Kidney glomerular epithelial cell (primary cell): ENCODE data around the gene TADA3.
"Not testable (repeated sequence)": the region's sequence is repeated elsewhere in the genome, so short reads cannot be mapped to it uniquely, and the experiment has no call there.

Source experiments
- DNase-seq: peaks from one replicate; lab custom pipeline; 2025; lab: John Stamatoyannopoulos, UW

Gene TADA3

GRCh38 chr3:9783954-9784353, 8.3 kb downstream of the TADA3 start:
- DNase-seq: no peak

GRCh38 chr3:9782770-9783169, 9.5 kb downstream of the TADA3 start:
- DNase-seq: no peak

- no peak for DNase-seq
Measured at GRCh38 chr3:9781978-9782603, 10.2 kb downstream of the TADA3 start.

GRCh38 chr3:9781551-9781950, 10.7 kb downstream of the TADA3 start:
- no peak for DNase-seq

GRCh38 chr3:9780910-9781309, 11.4 kb downstream of the TADA3 start:
- DNase-seq: no peak

DNA sequence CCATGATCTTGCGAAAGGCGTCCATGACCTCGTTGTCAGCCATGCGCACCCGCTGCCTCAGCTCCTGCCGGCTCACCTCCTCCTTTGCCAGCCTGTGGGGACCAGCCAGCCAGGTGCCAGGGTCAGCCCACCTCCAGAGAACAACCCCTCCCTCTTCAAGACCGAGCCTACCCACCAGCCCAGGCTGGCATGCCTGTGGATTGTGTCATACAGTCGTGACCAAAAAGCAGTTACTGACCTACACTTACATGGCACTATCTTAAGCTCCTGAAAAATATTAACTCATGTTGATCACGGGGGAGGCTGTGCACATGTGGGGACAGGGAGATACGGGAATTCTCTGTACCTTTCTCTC, 11.8 kb downstream of the TADA3 start:
- no peak for DNase-seq

- no peak for DNase-seq
Measured at GRCh38 chr3:9779721-9780457, 12.4 kb downstream of the TADA3 start.

- no peak for DNase-seq
Measured at GRCh38 chr3:9779075-9779593, 13.1 kb downstream of the TADA3 start.

GRCh38 chr3:9778143-9779074, 13.9 kb downstream of the TADA3 start:
- no peak for DNase-seq

- no peak for DNase-seq
Measured at GRCh38 chr3:9777694-9778021, 14.6 kb downstream of the TADA3 start.

DNA sequence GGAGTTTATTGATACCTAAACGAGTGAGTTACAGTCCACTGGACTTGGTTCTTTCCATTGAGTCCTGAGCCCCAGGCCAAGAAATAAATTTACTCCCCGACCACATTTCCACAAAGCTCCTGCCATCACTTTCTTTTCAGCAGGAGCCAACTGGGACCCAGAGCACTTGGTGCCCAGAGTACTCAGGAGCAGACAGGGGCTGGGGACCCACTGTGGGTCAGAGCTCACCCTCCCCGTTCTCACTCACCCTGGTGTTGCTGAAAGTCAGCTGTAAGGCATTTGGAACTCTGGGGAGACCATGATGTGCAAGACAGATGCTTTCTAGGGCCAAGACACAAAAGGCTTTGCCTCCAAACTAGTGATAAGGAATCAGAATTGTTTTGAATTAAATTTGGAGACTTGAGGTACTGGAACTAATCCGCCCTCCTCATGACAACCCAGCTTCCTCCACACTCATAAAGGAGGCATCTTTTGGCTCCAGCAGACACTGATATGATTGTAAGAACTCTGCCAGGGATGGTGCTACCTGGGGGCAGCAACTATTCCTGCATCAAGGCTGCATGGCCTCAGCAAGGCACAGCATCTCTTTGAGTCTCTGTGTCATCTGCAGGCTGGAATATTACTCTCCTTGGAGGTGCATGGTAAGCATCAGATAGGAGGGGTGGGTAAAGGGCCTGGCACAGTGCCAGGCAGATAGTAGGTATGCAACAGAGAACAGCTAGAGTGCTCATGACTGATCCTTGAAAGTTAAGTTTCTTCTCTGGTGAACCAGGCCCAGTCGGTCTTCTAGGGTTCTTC, 15.2 kb downstream of the TADA3 start:
- no peak for DNase-seq

DNA sequence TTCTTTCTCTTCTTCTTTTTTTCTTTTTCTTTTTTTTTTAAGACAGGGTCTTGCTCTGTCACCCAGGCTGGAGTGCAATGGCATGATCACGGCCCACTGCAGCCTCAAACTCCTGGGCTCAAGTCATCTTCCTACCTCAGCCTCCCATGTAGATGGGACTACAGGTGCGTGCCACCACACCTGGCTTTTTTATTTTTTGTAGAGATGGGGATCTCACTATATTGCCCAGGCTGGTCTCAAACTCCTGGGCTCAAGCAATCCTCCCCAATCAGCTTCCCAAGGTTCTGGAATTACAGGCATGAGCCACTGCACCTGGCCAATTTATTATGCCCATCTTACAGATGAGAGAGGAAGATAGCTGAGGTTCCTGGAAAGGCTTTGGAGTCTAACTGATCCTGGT, 21.3 kb downstream of the TADA3 start:
- DNase-seq: not testable (repeated sequence)

GRCh38 chr3:9770276-9770812, 21.9 kb downstream of the TADA3 start:
- no peak for DNase-seq

- DNase-seq: peak; percentile 25
Measured at GRCh38 chr3:9769426-9770275, 22.6 kb downstream of the TADA3 start, which contains the start of gene CAMK1. CAMK1 (minus strand) TSS chr3:9769947; CDS start chr3:9767749, 2,198 bp downstream.

- no peak for DNase-seq
Measured at GRCh38 chr3:9769012-9769411, 23.3 kb downstream of the TADA3 start.

- no peak for DNase-seq
Measured at GRCh38 chr3:9768141-9768775, 24.0 kb downstream of the TADA3 start.

- DNase-seq: no peak
Measured at GRCh38 chr3:9767418-9767817, 24.9 kb downstream of the TADA3 start.

DNA sequence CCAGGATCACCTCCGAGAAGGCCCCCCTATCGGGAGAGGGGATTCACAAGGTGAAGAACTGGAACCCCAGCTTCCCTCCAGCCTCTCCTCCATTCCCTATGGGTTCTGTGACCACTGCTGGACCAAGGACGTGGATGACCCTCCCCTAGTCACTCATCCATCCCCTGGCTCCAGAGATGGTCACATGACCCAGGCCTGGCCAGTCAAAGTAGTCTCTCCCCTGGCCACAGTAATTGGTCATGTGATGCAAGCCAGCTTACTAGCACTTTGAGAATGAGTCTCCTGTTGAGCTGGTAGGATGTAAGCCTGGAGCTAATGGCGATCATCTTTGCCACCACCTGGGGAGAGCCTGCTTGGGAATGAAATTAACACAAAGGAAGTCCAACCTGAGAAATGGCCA, 26.4 kb downstream of the TADA3 start:
- DNase-seq: no peak

- no peak for DNase-seq
Measured at GRCh38 chr3:9762871-9763270, 29.4 kb downstream of the TADA3 start.

DNA sequence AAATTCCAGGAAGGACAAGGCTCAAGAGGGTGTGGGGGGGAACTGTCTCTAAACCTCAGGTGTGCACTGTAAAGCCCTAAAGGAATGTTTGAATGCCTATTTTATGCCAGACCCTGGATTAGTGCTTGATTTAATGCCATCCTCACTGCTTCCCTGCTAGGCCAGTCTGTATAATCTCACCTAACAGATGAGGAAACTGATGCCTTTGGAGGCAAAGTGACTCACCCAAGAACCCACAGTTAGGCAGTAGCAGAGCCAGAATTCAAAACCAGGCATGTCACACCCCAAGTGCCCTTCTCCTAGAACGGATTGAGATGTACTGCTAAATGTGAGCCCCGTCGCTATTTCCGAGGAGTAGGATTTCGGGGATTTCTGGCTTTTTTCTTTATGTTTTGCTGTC, 30.4 kb downstream of the TADA3 start:
- DNase-seq: no peak
